NCI-H1105 (cell line): Measurements from ENCODE around the gene RPS19BP1.
"Not testable (repeated sequence)": the region's sequence is repeated elsewhere in the genome, so short reads cannot be mapped to it uniquely, and the experiment has no call there.

Experiments
- DNase-seq: peaks from one replicate; lab custom pipeline; 2025; lab: John Stamatoyannopoulos, UW

The RPS19BP1 gene

GRCh38 chr22:39528681-39529486, 3.7 kb downstream of the RPS19BP1 start:
- DNase-seq = peak; percentile 91

GRCh38 chr22:39528080-39528661, 4.4 kb downstream of the RPS19BP1 start:
- DNase-seq = peak; percentile 33

GRCh38 chr22:39527481-39527961, 5.0 kb downstream of the RPS19BP1 start:
- peak; percentile 18 for DNase-seq

GRCh38 chr22:39526736-39527171, 5.8 kb downstream of the RPS19BP1 start:
- no peak for DNase-seq

- no peak for DNase-seq
Measured at GRCh38 chr22:39525658-39525975, 6.9 kb downstream of the RPS19BP1 start.

GRCh38 chr22:39524753-39525657, 7.5 kb downstream of the RPS19BP1 start:
- no peak for DNase-seq

GRCh38 chr22:39524089-39524752, 8.3 kb downstream of the RPS19BP1 start:
- DNase-seq = no peak

- no peak for DNase-seq
Measured at GRCh38 chr22:39522567-39523300, 9.8 kb downstream of the RPS19BP1 start.

GRCh38 chr22:39522091-39522490, 10.5 kb downstream of the RPS19BP1 start:
- not testable (repeated sequence) for DNase-seq

- not testable (repeated sequence) for DNase-seq
Measured at GRCh38 chr22:39521106-39521885, 11.3 kb downstream of the RPS19BP1 start.

- DNase-seq = peak; percentile 82
Measured at GRCh38 chr22:39520226-39521105, 12.1 kb downstream of the RPS19BP1 start, which contains the start of gene ATF4. TSS of gene ATF4 (plus strand) at chr22:39520562. CDS start at chr22:39521446, 884 bp downstream.

- DNase-seq = peak; percentile 96
Measured at GRCh38 chr22:39519681-39520225, 12.8 kb downstream of the RPS19BP1 start.

- no peak for DNase-seq
Measured at GRCh38 chr22:39518996-39519680, 13.4 kb downstream of the RPS19BP1 start.

- no peak for DNase-seq
Measured at GRCh38 chr22:39518144-39518786, 14.3 kb downstream of the RPS19BP1 start.

GRCh38 chr22:39517470-39517869, 15.1 kb downstream of the RPS19BP1 start:
- DNase-seq = no peak

GRCh38 chr22:39515266-39516050, 17.1 kb downstream of the RPS19BP1 start:
- no peak for DNase-seq

- DNase-seq = no peak
Measured at GRCh38 chr22:39514373-39514973, 18.1 kb downstream of the RPS19BP1 start.
